NCI-H1436 (cell line): ENCODE results near the gene ZNF280D.

ENCODE experiments used
- DNase-seq: peaks from one replicate; lab custom pipeline; 2025; lab: John Stamatoyannopoulos, UW

The ZNF280D gene

DNA sequence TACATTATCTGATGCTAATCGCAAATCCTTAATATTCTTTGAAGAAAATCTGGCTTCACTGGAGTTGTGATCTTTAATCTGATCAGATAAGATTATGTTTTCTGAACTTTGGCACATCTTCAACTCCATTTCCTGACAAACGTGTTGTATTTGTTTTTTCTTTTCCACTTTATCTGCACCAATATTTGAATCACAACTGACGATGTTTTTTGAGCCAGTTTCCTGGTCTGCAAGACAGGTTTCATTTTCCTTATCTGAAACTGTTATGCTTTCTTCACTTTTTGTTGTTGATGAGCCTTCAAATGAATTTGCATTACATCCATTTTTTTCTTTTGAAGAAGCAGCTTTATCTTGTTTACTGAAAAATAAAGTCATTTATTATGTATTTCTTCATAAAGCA is 101.5 kb downstream of the ZNF280D start:
- DNase-seq: no peak

DNA sequence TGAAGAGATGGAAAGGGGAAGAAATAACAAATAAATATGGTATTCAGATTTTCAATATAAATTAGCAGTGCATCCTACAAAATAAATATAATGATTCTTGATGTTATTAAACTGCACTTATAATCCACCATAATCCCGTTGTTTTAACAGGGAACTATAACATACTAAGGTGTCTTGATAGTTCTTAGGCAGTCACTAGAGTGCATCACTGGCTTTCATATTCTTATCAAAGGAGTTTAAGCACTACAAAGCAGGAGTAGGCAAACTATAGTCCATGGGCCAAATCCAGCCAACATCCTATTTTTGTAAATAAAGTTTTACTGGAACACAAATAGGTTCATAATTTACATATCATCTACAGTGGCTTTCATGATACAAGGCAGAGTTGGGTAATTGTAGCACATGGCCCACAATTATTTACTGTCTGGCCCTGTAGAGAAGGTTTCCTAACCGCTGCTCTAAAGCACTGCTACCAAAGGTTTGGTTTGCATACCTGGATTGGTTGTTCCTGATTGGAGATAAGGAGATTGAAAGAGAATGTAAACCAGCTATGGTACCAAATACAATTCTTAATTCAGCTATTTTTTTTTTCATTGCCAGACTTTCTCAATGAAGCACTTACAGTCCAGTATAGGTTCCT is 104.3 kb downstream of the ZNF280D start:
- DNase-seq: no peak

DNA sequence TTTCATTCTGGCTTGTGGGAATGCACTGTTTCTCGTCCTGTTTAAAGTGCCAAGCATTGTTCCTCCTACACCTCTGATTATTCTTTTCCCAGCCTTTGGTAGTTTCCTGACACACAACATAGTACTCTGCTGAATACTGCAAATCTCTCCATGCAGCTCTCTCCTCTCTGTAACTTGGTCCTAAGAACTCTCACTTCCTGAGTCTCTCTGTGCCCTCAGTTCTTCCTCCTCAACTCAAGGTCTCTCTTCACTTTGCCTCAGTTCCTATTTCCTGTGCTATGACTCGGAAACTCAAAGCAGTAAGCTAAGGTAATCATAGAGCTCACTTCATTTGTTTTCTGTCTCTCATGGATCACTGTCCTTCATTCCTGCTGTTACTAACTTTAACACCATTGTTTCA is 113.4 kb downstream of the ZNF280D start:
- DNase-seq: no peak

DNA sequence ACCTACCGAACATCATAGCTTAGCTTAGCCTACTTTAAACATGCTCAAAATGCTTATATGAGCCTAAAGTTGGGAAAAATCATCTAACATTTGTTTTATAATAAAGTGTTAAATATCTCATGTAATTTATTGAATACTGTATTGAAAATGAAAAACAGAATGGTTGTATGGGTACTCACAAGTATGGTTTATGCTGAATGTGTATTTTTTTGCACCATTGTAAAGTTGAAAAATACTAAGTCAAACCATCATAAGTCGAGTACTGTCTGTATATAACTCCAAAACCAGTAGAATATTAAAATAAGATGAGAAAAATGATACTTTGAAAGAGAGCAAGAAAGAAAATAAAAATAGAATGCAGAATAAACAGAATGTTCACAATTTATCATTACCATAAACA is 115.7 kb downstream of the ZNF280D start:
- DNase-seq: no peak

DNA sequence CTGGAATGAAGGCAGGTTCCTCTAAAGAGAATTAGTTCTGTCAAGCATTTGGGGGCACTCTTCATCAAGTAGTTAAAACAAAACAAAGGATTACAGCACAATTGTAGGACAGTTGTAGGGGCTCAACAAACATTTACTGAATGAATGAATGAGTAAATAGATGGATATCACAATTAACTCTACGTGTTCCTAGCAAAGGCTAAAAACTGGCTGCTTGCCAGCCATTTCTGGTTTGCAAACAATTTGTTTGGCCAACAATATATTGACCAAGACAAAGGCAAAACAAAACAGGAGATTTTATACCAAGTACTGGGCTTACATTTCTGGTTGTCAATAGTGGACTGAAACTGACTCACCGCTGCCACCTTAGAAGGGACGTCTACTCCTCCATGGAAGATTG is 116.8 kb downstream of the ZNF280D start:
- DNase-seq: no peak

DNA sequence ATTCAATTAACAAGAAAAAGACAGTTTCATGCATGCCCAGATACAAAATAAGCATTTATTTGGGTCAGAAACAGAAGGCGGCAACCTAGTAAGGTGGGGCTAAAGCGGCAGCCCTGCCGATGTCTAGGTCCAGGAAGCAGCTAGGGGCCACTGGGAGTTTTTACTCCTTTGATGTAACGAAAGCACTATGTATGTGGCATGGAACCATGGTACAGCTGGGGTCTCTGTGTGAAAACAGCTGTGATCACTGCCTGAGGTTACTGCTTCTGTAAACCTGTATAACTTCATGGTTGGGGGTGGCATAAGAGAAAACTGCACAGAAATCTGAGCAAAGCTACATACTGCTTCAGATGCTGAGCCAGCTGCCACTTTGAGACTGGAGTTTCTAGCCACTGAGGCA is 119.5 kb downstream of the ZNF280D start:
- DNase-seq: no peak

DNA sequence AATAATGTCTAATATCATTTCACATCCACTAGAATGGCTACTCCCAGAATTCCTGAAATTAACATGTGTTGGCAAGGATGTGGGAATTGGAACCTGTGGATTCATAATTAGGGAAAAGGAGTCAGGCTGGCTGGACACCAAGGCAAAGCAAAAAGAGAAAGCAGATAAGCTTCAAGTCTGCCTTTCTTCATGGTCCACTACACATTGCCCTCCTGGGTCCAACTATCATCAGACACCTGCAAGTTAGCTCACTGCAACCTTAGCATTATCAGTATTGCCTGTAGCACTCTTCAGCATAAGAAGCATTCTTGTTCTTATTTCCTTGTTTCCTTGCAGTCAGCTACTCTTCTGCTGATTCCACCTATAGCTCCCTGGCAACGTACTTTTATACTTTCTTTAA is 124.3 kb downstream of the ZNF280D start:
- no peak for DNase-seq

DNA sequence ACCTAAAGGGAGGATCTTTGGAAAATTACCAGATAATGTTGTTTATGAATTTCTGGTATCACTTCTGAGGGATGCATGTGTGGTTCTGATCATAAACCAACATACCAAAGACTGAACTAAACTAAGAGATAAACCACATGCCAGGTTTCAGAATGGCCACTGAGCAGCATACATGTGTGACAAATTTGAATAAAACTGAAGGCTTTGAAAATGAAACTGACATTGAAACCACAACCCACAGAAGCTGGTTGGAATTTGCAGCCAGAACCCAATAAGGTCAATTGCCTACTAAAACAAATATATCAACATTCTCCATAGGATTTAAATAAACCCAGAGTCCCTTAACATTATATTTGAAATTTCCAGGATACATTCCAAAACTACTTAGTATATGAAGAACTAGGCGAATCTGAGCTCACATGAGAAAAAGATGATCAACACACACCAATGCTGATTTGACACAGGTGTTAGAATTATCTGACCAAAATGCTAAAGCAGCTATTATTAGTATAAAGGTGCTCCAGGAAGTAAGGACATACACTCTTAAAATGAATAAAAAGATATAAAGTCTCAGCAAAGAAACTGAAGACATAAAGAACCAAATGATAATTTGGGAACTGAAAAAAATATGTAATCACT is 125.0 kb downstream of the ZNF280D start:
- no peak for DNase-seq

DNA sequence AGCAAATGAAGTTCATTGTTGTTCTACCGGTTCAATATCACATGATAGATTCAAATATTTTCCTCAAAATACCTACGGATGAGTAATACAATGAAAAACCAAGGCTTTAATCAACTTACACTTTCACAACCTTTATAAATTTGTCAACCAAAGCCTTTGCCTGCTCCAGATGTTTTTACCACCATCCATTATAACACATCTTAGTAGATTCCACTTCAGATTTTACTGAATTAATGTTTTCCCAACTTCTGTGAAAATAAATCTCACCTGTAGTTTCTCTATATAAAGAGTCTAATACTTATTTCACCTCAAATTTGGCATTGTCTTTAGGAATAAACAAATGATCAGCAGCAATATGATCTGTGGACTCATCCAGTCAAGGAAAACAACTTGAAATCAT is 131.1 kb downstream of the ZNF280D start:
- no peak for DNase-seq

DNA sequence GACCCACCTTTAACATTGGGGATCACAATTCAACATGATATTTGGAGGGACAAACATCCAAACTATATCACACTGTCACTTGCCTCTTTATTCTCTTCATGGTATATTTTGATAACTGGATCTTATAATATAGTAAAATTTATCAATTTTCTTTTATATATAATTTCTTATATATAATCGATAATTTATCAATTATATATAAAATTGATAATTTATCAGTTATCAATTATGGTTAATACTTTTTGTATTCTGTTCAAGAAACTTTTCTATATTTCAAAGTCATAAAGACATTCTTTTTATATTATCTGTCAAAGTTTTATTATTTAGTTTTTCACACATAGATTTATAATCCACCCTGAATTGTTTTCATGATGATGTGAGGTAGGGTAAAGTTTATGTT is 132.9 kb downstream of the ZNF280D start:
- no peak for DNase-seq

DNA sequence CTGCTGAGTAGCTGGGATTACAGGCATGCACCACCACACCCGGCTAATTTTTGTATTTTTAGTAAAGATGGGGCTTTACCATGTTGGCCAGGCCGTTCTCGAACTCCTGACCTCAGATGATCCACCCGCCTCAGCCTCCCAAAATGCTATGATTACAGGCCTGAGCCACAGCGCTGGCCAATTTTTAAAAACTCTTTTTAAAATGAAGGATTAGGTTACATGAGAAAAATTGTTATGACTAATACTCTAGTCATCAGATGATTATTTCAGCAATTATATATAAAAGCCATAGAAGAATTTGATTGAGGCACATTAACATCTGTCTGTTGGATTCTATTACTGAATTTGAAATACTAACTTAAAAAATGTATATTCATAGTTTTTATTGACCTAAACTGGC is 134.3 kb downstream of the ZNF280D start:
- no peak for DNase-seq

DNA sequence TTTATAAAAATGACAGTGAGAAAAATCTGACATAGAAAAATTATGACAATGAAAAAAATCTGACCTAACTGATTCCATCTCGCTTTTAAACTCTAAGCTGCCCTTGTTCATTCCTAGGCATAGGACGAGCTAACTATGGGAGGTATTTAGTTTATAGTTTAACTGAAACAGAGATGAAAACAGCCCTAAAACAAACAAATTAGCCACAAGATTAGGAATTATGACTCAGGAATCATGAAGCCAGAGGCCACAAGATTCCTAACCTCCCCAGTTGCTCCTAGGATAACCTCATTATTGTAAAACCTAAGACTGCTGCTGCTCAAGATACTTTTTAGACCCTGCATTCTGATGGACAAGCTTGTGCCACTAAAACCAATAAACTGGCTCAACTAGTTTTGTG is 145.6 kb downstream of the ZNF280D start:
- no peak for DNase-seq

DNA sequence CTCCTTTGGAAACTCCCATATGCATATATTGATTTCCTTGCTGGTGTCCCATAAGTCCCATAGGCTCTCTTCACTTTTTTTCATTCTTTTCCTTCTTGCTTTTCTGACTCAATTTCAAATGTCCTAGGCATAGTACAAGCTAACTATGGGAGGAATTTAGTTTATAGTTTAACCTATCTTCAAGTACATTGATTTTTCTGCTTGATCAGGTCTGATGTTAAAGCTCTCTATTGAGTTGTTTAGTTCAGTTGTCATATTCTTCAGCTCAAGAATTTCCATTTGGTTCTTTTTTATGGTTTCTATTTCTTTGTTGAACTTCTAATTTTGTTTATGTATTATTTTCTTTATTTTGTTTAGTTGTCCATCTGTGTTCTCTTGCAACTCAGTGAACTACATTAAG is 147.1 kb downstream of the ZNF280D start:
- no peak for DNase-seq

DNA sequence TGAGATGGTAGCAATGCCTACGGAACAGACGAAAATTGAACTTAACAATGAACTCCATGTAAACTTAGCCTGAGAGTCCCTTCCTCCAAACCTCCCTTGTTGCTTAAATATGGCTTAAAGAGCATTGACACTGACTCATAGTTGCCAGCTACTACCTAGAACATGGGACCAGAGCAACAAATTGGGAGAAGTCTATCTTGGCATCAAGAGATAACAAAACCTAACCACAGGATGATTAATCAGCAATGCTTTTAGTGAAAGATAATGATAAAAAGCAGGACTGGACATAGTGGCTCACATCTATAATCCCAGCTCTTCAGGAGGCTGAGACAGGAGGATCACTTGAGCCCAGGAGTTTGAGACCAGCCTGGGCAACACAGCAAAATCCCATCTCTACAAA is 150.5 kb downstream of the ZNF280D start:
- no peak for DNase-seq
